Gastroesophageal sphincter (tissue), 4 donors: ENCODE measurements around the gene PKN1. TPM values are rescaled to one million over a fixed set of nuclear protein-coding genes. Genes with fewer than 3 reads are reported as not detected.
"Not testable (repeated sequence)": the region's sequence is repeated elsewhere in the genome, so short reads cannot be mapped to it uniquely, and the experiment has no call there.

Experiments
- ATAC-seq: fragments of 150-250 bp; one replicate; pipeline ENCODE4 v1.9.1; 2016; ENCODE audit warnings: mild to moderate bottlenecking, moderate library complexity
- H3K27ac ChIP-seq, 4 donors: fragments of 200-600 bp; sonication (generic) in 3 of 4; 1 replicate in 3 of 4; 2 replicates in 1 of 4; pipeline ENCODE4 v1.5.1; 2016 to 2019
- H3K27me3 ChIP-seq: fragments of 200-600 bp; sonication (generic); one replicate; pipeline ENCODE4 v1.5.1; 2019
- H3K36me3 ChIP-seq, 2 donors: fragments of 200-600 bp; sonication (generic); one replicate each; pipeline ENCODE4 v1.5.1; 2019; ENCODE audit warnings: control low read depth in 1 of 2
- H3K4me1 ChIP-seq, 3 donors: fragments of 200-600 bp; sonication (generic); 1 replicate in 2 of 3; 2 replicates in 1 of 3; pipeline ENCODE4 v1.5.1; 2016 to 2019; ENCODE audit warnings: control low read depth in 2 of 3
- H3K4me3 ChIP-seq, 2 donors: fragments of 200-600 bp; sonication (generic); one replicate each; pipeline ENCODE4 v1.5.1; 2019; ENCODE audit warnings: mild to moderate bottlenecking in 1 of 2, moderate library complexity in 1 of 2
- H3K9me3 ChIP-seq, 3 donors: fragments of 200-600 bp; sonication (generic); one replicate each; pipeline ENCODE4 v1.5.1; 2017 to 2019; ENCODE audit warnings: control low read depth in 2 of 3
- EP300 ChIP-seq: sonication (generic); formaldehyde crosslinking; IDR thresholded peaks from one replicate; pipeline ENCODE4 v1.6.1; 2017; ENCODE audit warnings: antibody characterized with exemption, mild to moderate bottlenecking
- POLR2A ChIP-seq, 2 donors: fragments of 450-650 bp; IDR thresholded peaks; one replicate each; pipeline ENCODE4 v1.6.1; 2017; ENCODE audit warnings: antibody characterized with exemption in 2 of 2, mild to moderate bottlenecking in 2 of 2, moderate library complexity in 1 of 2
- POLR2AphosphoS5 ChIP-seq: sonication (generic); formaldehyde crosslinking; IDR thresholded peaks from one replicate; pipeline ENCODE4 v1.6.1; 2017; ENCODE audit warnings: antibody characterized with exemption
- WGBS, 2 donors: methylation state at CpG; one replicate each; pipeline ENCODE4 v1.1.5; 2018; ENCODE audit warnings: low coverage in 1 of 2; 5-methylcytosine and 5-hydroxymethylcytosine counted together
- total RNA-seq, 4 donors: library from RNA; depleted of rRNA; stranded (reverse); fragments of >200 nt; gene quantifications; one replicate each; pipeline ENCODE4 v1.1.0, GENCODE V29; 2016
- TF ChIP-seq, protein P1 (sequence below), 4 experiments: fragments of 200-600 bp in 2 of 4; fragments of 450-650 bp in 2 of 4; sonication (generic) in 1 of 4; IDR thresholded peaks; one replicate each; pipeline ENCODE4 v1.5.1; 2017 to 2019; ENCODE audit warnings: antibody characterized with exemption in 4 of 4, mild to moderate bottlenecking in 2 of 4, moderate library complexity in 2 of 4

The PKN1 gene
- total RNA-seq, 4 donors from 2014 or later = 98.2 to 286 (median 139) TPM

- ATAC-seq = no peak
Measured at GRCh38 chr19:14459703-14460102, 26.6 kb downstream of the PKN1 start.

DNA sequence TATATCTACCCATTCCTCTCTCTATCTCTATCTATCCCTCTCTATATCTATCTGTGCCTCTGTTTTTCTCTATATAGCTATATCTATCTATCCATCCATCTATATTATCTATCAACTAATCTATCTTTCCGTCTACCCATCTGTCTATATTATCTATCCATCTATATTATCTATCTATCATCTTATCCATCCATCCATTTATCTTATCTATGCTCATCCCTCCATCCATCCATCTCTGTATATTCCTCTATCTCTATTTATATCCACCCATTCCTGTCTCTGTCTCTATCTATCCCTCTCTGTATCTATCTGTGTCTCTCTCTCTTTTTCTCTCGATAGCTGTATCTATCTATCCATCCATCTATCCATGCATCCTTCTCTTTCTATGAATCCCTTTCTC lies 27.8 kb downstream of the PKN1 start:
- no peaks in the 10 kb centered on the region for H3K9me3 ChIP-seq
- no peak overlapping the region for H3K4me3 ChIP-seq
- TF ChIP-seq POLR2A (IDR thresholded peaks at IDR 0.05) (no peak), EP300 (no peak), POLR2AphosphoS5 (no peak)
- TF ChIP-seq, protein P1, sequence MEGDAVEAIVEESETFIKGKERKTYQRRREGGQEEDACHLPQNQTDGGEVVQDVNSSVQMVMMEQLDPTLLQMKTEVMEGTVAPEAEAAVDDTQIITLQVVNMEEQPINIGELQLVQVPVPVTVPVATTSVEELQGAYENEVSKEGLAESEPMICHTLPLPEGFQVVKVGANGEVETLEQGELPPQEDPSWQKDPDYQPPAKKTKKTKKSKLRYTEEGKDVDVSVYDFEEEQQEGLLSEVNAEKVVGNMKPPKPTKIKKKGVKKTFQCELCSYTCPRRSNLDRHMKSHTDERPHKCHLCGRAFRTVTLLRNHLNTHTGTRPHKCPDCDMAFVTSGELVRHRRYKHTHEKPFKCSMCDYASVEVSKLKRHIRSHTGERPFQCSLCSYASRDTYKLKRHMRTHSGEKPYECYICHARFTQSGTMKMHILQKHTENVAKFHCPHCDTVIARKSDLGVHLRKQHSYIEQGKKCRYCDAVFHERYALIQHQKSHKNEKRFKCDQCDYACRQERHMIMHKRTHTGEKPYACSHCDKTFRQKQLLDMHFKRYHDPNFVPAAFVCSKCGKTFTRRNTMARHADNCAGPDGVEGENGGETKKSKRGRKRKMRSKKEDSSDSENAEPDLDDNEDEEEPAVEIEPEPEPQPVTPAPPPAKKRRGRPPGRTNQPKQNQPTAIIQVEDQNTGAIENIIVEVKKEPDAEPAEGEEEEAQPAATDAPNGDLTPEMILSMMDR (IDR thresholded peaks at IDR 0.05) = no peak
- peaks cover 0 to 96% of the 10 kb centered on the region in 2 donors for H3K36me3 ChIP-seq
- H3K27ac ChIP-seq = no peak overlapping the region
- no peaks in the 10 kb centered on the region for H3K4me1 ChIP-seq
- H3K27me3 ChIP-seq = no peaks in the 10 kb centered on the region
- 90 to 95% methylated on average over 2 of the region's 2 CpGs for WGBS, 2 donors
- ATAC-seq = no peak

More at GRCh38 chr19:14459703-14460102, 26.6 kb downstream of the PKN1 start:
- Histone ChIP-seq H3K9me3 (no peaks in the 10 kb centered on the region), H3K4me3 (no peak overlapping the region), H3K27ac (no peak overlapping the region), H3K27me3 (no peaks in the 10 kb centered on the region), H3K4me1 (peaks cover 0 to under 1% (median 0%) of the 10 kb centered on the region in 3 donors), H3K36me3 (peaks cover 0 to 96% of the 10 kb centered on the region in 2 donors)
- WGBS, 2 donors = 52 to 59% methylated on average over 5 of the region's 5 CpGs
- TF ChIP-seq POLR2A (IDR thresholded peaks at IDR 0.05) (no peak), EP300 (no peak), POLR2AphosphoS5 (no peak)
- TF ChIP-seq, protein P1 (IDR thresholded peaks at IDR 0.05) = no peak

- not testable (repeated sequence) for H3K4me3 ChIP-seq, H3K27me3 ChIP-seq, H3K27ac ChIP-seq, ATAC-seq, H3K9me3 ChIP-seq, H3K4me1 ChIP-seq
- WGBS, 2 donors = 100% methylated on average over 4 to 6 of the region's 7 CpGs
- peaks cover 0 to 100% of the 10 kb centered on the region in 2 donors for H3K36me3 ChIP-seq
Measured at GRCh38 chr19:14462401-14462800, 29.3 kb downstream of the PKN1 start.

DNA sequence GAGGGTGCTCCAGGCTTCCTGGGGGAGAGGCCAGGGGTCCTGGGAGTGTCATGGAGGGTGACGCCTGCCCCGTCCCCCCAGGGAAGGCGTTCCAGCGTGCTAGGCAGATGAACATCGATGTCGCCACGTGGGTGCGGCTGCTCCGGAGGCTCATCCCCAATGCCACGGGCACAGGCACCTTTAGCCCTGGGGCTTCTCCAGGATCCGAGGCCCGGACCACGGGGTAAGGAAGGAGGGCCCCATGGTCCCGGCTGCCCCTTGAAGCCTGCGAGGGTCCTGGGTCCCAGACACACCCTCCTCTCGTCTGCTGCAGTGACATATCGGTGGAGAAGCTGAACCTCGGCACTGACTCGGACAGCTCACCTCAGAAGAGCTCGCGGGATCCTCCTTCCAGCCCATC lies 30.6 kb downstream of the PKN1 start:
- ATAC-seq = no peak
- H3K36me3 ChIP-seq = peaks cover 0 to 100% of the 10 kb centered on the region in 2 donors
- no CpG with 5 or more reads among the region's 21 CpGs for WGBS, 2 donors

DNA sequence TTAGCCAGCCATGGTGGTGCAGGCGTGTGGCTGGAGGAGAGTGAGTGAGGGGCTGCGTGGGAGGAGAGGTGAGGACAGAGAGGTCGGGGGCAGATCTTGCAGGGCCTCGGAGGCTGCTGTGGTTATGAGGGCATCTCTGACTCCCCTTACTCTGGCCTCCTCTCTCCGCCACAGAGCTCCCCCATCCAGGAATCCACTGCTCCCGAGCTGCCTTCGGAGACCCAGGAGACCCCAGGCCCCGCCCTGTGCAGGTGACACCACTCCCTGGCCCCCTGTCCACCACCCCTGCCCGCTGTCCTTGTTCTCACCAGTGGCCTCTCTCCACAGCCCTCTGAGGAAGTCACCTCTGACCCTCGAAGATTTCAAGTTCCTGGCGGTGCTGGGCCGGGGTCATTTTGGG lies 34.3 kb downstream of the PKN1 start:
- Histone ChIP-seq H3K27ac (no peak overlapping the region), H3K36me3 (peaks cover 0 to 94% of the 10 kb centered on the region in 2 donors), H3K4me1 (peaks cover 0 to 11% (median 5%) of the 10 kb centered on the region in 3 donors), H3K9me3 (no peaks in the 10 kb centered on the region), H3K27me3 (peaks cover 2% of the 10 kb centered on the region), H3K4me3 (no peak overlapping the region)
- TF ChIP-seq, protein P1 (IDR thresholded peaks at IDR 0.05) = no peak
- TF ChIP-seq EP300 (no peak), POLR2A (IDR thresholded peaks at IDR 0.05) (no peak), POLR2AphosphoS5 (no peak)
- WGBS, 2 donors = 40 to 88% methylated on average over 1 to 8 of the region's 12 CpGs
- no peak for ATAC-seq

More for the DNA sequence above, 30.6 kb downstream of the PKN1 start:
- no peak for TF ChIP-seq POLR2A (IDR thresholded peaks at IDR 0.05)
- TF ChIP-seq POLR2AphosphoS5 = no peak
- Histone ChIP-seq H3K4me1 (no peaks in the 10 kb centered on the region), H3K4me3 (no peak overlapping the region), H3K9me3 (no peaks in the 10 kb centered on the region), H3K27ac (no peak overlapping the region), H3K27me3 (no peaks in the 10 kb centered on the region)

- Histone ChIP-seq H3K9me3 (no peaks in the 10 kb centered on the region), H3K36me3 (peaks cover 0 to 90% of the 10 kb centered on the region in 2 donors), H3K27me3 (peaks cover 6% of the 10 kb centered on the region), H3K4me3 (no peak overlapping the region), H3K4me1 (peaks cover 0 to 15% (median 9%) of the 10 kb centered on the region in 3 donors), H3K27ac (no peak overlapping the region)
- 49 to 71% methylated on average over 4 to 5 of the region's 9 CpGs for WGBS, 2 donors
- no peak for ATAC-seq
- TF ChIP-seq POLR2AphosphoS5 (no peak), POLR2A (IDR thresholded peaks at IDR 0.05) (no peak), EP300 (no peak)
- TF ChIP-seq, protein P1 (IDR thresholded peaks at IDR 0.05) = no peak
Measured at GRCh38 chr19:14467816-14468215, 34.7 kb downstream of the PKN1 start.
